B cell (primary cell): ENCODE data around the gene NHP2. TPM values are rescaled to one million over a fixed set of nuclear protein-coding genes. Genes with fewer than 3 reads are reported as not detected.

Experiments
- ATAC-seq: fragments of 200-7000 bp; cut with Tn5 transposase; one replicate; pipeline ENCODE4 v1.10.0; 2021; ENCODE audit warnings: low read depth, mild to moderate bottlenecking, moderate number of reproducible peaks, moderate library complexity
- CTCF ChIA-PET: fragments of 350-600 bp; sonication (Branson Sonifier 250); formaldehyde crosslinking; loops from one replicate; lab custom pipeline; 2021; ENCODE audit warnings: antibody characterized with exemption, inconsistent platforms; lab: Charles Lee
- POLR2A ChIA-PET: fragments of 350-600 bp; sonication (Branson Sonifier 250); formaldehyde crosslinking; loops from one replicate; lab custom pipeline; 2021; ENCODE audit warnings: antibody characterized with exemption; lab: Charles Lee
- DNase-seq: peaks from one replicate; pipeline ENCODE4 v3.0.0; 2013
- H2AFZ ChIP-seq: 2 replicates; pipeline ENCODE4 v1.6.1; 2012; ENCODE audit warnings: mild to moderate bottlenecking, low read depth, low read length; ENCODE audit not compliant: insufficient read depth, poor library complexity, severe bottlenecking
- H3K27ac ChIP-seq, 2 donors: 1 replicate in 1 of 2; 2 replicates in 1 of 2; pipeline ENCODE4 v1.5.1; 2012 to 2013; ENCODE audit warnings: low read length in 2 of 2, mild to moderate bottlenecking in 2 of 2, moderate library complexity in 1 of 2
- H3K27me3 ChIP-seq, 4 experiments: fragments of 200-600 bp in 1 of 4; sonication (generic) in 1 of 4; replicated peaks in 1 of 4; 1 replicate in 2 of 4; 2 replicates in 2 of 4; pipeline versions ENCODE4 v1.6.1 to v1.7.0; 2013 to 2016; ENCODE audit warnings: low read length in 3 of 4, mild to moderate bottlenecking in 2 of 4, mixed read lengths in 1 of 4, moderate library complexity in 1 of 4; ENCODE audit not compliant: insufficient read depth in 4 of 4, control insufficient read depth in 3 of 4; ENCODE audit errors: control extremely low read depth in 1 of 4
- H3K36me3 ChIP-seq, 2 experiments: replicated peaks in 1 of 2; 1 replicate in 1 of 2; 2 replicates in 1 of 2; pipeline versions ENCODE4 v1.6.1 to v1.7.1; 2013; ENCODE audit warnings: low read length in 1 of 2; ENCODE audit not compliant: insufficient read depth in 2 of 2, control insufficient read depth in 1 of 2; ENCODE audit errors: control extremely low read depth in 1 of 2, extremely low read depth in 1 of 2
- H3K4me1 ChIP-seq, 2 donors: fragments of 200-600 bp in 1 of 2; sonication (generic) in 1 of 2; 1 replicate in 1 of 2; 2 replicates in 1 of 2; pipeline versions ENCODE4 v1.5.1 to v1.6.1; 2013 to 2017; ENCODE audit warnings: low read length in 2 of 2; ENCODE audit not compliant: control insufficient read depth in 2 of 2, insufficient read depth in 2 of 2
- H3K4me2 ChIP-seq: replicated peaks from 2 replicates; pipeline ENCODE3; 2012; ENCODE audit warnings: mild to moderate bottlenecking, low read depth, low read length; ENCODE audit not compliant: poor library complexity, severe bottlenecking
- H3K4me3 ChIP-seq, 5 experiments: fragments of 200-600 bp in 1 of 5; sonication (generic) in 1 of 5; 1 replicate in 3 of 5; 2 replicates in 2 of 5; pipeline versions ENCODE4 v1.5.1 to v1.7.0; 2011 to 2016; ENCODE audit warnings: low read length in 4 of 5, mild to moderate bottlenecking in 4 of 5, low read depth in 2 of 5, control low read depth in 1 of 5, moderate library complexity in 1 of 5; ENCODE audit not compliant: insufficient read depth in 1 of 5; ENCODE audit errors: control extremely low read depth in 1 of 5, extremely low read depth in 1 of 5
- H3K79me2 ChIP-seq: fragments of 200-600 bp; sonication (generic); one replicate; pipeline ENCODE4 v1.6.0; 2016; ENCODE audit warnings: low read length; ENCODE audit not compliant: control insufficient read depth, insufficient read depth
- H3K9ac ChIP-seq: fragments of 200-600 bp; sonication (generic); 2 replicates; pipeline ENCODE4 v1.6.1; 2017; ENCODE audit warnings: mild to moderate bottlenecking, low read length, moderate library complexity
- H3K9me3 ChIP-seq, 3 donors: one replicate each; pipeline versions ENCODE4 v1.6.1 to v1.7.1; 2013; ENCODE audit warnings: low read length in 2 of 3; ENCODE audit not compliant: control insufficient read depth in 2 of 3, insufficient read depth in 1 of 3; ENCODE audit errors: control extremely low read depth in 1 of 3
- H4K20me1 ChIP-seq: 2 replicates; pipeline ENCODE4 v1.6.0; 2012; ENCODE audit warnings: mild to moderate bottlenecking, low read length; ENCODE audit not compliant: insufficient read depth, control insufficient read depth, poor library complexity, severe bottlenecking
- H3K27ac Mint-ChIP-seq: one replicate; pipeline ENCODE4 v1.8.0; 2021; ENCODE audit warnings: mixed read lengths
- H3K27me3 Mint-ChIP-seq: one replicate; pipeline ENCODE4 v1.8.0; 2021; ENCODE audit warnings: mixed read lengths
- H3K4me1 Mint-ChIP-seq: one replicate; pipeline ENCODE4 v1.8.0; 2021; ENCODE audit warnings: mixed read lengths
- H3K4me3 Mint-ChIP-seq: one replicate; pipeline ENCODE4 v1.8.0; 2021; ENCODE audit warnings: mixed read lengths
- H3K9me3 Mint-ChIP-seq: one replicate; pipeline ENCODE4 v1.8.0; 2022; ENCODE audit warnings: mixed read lengths; ENCODE audit not compliant: insufficient read depth
- CTCF ChIP-seq: fragments of 200-600 bp; IDR thresholded peaks from one replicate; pipeline ENCODE4 v1.8.0; 2022; ENCODE audit warnings: antibody characterized with exemption, mild to moderate bottlenecking
- EZH2 ChIP-seq: IDR thresholded peaks from 2 replicates; pipeline ENCODE4 v1.6.1; 2012; ENCODE audit warnings: borderline replicate concordance, low read depth, mild to moderate bottlenecking, moderate library complexity, low read length; ENCODE audit not compliant: insufficient read depth, poor library complexity, severe bottlenecking
- WGBS: methylation state at CpG from one replicate; pipeline ENCODE4 v1.1.5; 2013; ENCODE audit warnings: missing lambda C conversion rate; ENCODE audit not compliant: insufficient coverage; 5-methylcytosine and 5-hydroxymethylcytosine counted together
- intact Hi-C: fragments of 100-400 bp; cut with micrococcal nuclease; formaldehyde crosslinking; loops from one replicate; pipeline ENCODE4 v1.10.0; 2022
- polyA plus RNA-seq: library from polyadenylated mRNA; depleted of rRNA; stranded (reverse); fragments of >200 nt; gene quantifications from 2 replicates; pipeline ENCODE4 v1.2.3, GENCODE V29; 2012
- total RNA-seq, 2 donors: library from RNA; stranded (reverse); fragments of 120-200 nt in 1 of 2; gene quantifications; 1 replicate in 1 of 2; 2 replicates in 1 of 2; pipeline versions ENCODE4 v1.2.3 to v1.2.4, GENCODE V29; 2013 to 2022

NHP2 gene
- total and polyA plus RNA-seq, 2 donors (not counting 1 experiment from before 2014, with no cell fraction given), result 66.0 to 99.8 TPM

GRCh38 chr5:178152491-178153444 is 917 bp downstream of the NHP2 start:
- Histone ChIP-seq H3K36me3 (peaks cover 2 to 42% of the 10 kb centered on the region in 2 experiments), H3K9ac (peak overlapping the region; percentile 78), H3K4me2 (peak overlapping the region; percentile 94), H3K9me3 (no peaks in the 10 kb centered on the region), H3K4me1 (peaks cover 12 to 20% of the 10 kb centered on the region in 2 donors), H3K4me3 (peak overlapping the region; percentile 69 to 85 (median 75)), H3K79me2 (peaks cover 25% of the 10 kb centered on the region), H4K20me1 (peaks cover 35% of the 10 kb centered on the region), H3K27me3 (no peaks in the 10 kb centered on the region), H3K27ac (peak overlapping the region in 1 of 2 donors; percentile 70), H2AFZ (peak overlapping the region; percentile 89)
- ChIA-PET POLR2A (interaction anchor here (0.6 to 1.2 kb wide), 5 partner anchors 14 to 51 kb away, joined by 3 to 8 read pairs (median 4); partner anchors contain the start of genes HNRNPAB and RMND5B), CTCF (interaction anchor here (0.8 to 22.8 kb wide), 9 partner anchors 10 to 82 kb away, joined by 3 to 540 read pairs (median 3); no protein-coding TSS in a partner anchor)
- Mint-ChIP-seq H3K9me3 (no peaks in the 10 kb centered on the region), H3K27ac (peak overlapping the region; percentile 86), H3K4me1 (peaks cover 30% of the 10 kb centered on the region), H3K4me3 (peak overlapping the region; percentile 97), H3K27me3 (no peaks in the 10 kb centered on the region)
- no peak for DNase-seq
- ATAC-seq, result no peak
- TF ChIP-seq CTCF (no peak), EZH2 (no peak)
- WGBS, result 97% methylated on average over 10 of the region's 31 CpGs
- intact Hi-C loops, result no loop called here
